Measurements from ENCODE around the gene GRM7. TPM values are rescaled to one million over a fixed set of nuclear protein-coding genes. Genes with fewer than 3 reads are reported as not detected.

The GRM7 gene
- total and polyA plus RNA-seq, 4 experiments from 2014 or later: not detected

GRCh38 chr3:7292362-7292761 lies 431.4 kb downstream of the GRM7 start:
- no peaks in the 10 kb centered on the region for H3K27me3 Mint-ChIP-seq
- H3K4me3 ChIP-seq (ENCODE audit: low read length in 2 of 2): no peak overlapping the region

DNA sequence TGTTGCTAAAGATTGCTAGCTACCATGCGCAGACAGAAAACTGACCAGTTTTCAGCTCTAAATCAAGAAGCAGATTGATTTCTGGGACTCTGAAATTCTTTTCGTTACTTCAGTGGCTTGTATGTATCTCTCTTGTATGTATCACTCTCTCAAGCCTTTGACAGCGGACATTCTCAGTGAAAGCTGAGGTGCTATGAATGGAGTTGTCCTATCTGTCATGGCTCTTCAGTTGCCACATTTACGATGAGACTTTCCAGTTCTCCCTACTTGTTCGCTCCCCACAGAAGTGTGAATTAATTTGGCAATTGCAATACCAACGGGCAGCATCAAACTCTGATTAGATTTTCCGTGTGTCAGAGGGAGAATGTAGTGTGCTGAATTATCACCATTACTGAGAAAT lies 432.4 kb downstream of the GRM7 start:
- Mint-ChIP-seq H3K36me3 (no peaks in the 10 kb centered on the region), H3K27ac (no peak overlapping the region), H3K9me3 (peaks cover 0 to 5% (median 0%) of the 10 kb centered on the region in 8 donors), H3K4me3 (no peak overlapping the region), H3K4me1 (peaks cover 0 to 2% (median under 1%) of the 10 kb centered on the region in 4 donors), H3K27me3 (no peaks in the 10 kb centered on the region)
- DNase-seq: no peak
- no peaks in the 10 kb centered on the region for H3K36me3 ChIP-seq (ENCODE audit: insufficient read depth, low read length)
- ChIA-PET POLR2A (ENCODE audit: partially characterized antibody) (no interaction called here), CTCF (ENCODE audit: partially characterized antibody) (no interaction called here)
- no peaks in the 10 kb centered on the region for H3K27me3 ChIP-seq (ENCODE audit: insufficient read depth, low read length)
- H3K4me3 ChIP-seq (ENCODE audit: low read length in 2 of 2): no peak overlapping the region
- no peak overlapping the region for H3K27ac ChIP-seq (ENCODE audit: low read depth, low read length)
- intact Hi-C loops (cut with micrococcal nuclease): no loop called here
- no peaks in the 10 kb centered on the region for H3K4me1 ChIP-seq (ENCODE audit: insufficient read depth, low read length)
- H3K9me3 ChIP-seq (ENCODE audit: control insufficient read depth in 1 of 2, low read length in 2 of 2): no peaks in the 10 kb centered on the region

More at GRCh38 chr3:7292362-7292761, 431.4 kb downstream of the GRM7 start:
- intact Hi-C loops (cut with micrococcal nuclease): no loop called here
- Mint-ChIP-seq H3K4me1 (peaks cover 0 to 2% (median under 1%) of the 10 kb centered on the region in 4 donors), H3K4me3 (no peak overlapping the region), H3K36me3 (no peaks in the 10 kb centered on the region), H3K9me3 (peaks cover 0 to 5% (median 0%) of the 10 kb centered on the region in 8 donors), H3K27ac (no peak overlapping the region)
- H3K27ac ChIP-seq (ENCODE audit: low read depth, low read length): no peak overlapping the region
- ChIA-PET CTCF (ENCODE audit: partially characterized antibody) (no interaction called here), POLR2A (ENCODE audit: partially characterized antibody) (no interaction called here)
- H3K27me3 ChIP-seq (ENCODE audit: insufficient read depth, low read length): no peaks in the 10 kb centered on the region
- no peaks in the 10 kb centered on the region for H3K36me3 ChIP-seq (ENCODE audit: insufficient read depth, low read length)
- DNase-seq: no peak
- no peaks in the 10 kb centered on the region for H3K9me3 ChIP-seq (ENCODE audit: control insufficient read depth in 1 of 2, low read length in 2 of 2)
- no peaks in the 10 kb centered on the region for H3K4me1 ChIP-seq (ENCODE audit: insufficient read depth, low read length)

GRCh38 chr3:7305561-7305960 lies 444.6 kb downstream of the GRM7 start:
- intact Hi-C loops (cut with micrococcal nuclease): no loop called here
- Histone ChIP-seq H3K36me3 (ENCODE audit: insufficient read depth, low read length) (no peaks in the 10 kb centered on the region), H3K4me3 (ENCODE audit: low read length in 2 of 2) (no peak overlapping the region), H3K27me3 (ENCODE audit: insufficient read depth, low read length) (no peaks in the 10 kb centered on the region), H3K27ac (ENCODE audit: low read depth, low read length) (no peak overlapping the region), H3K9me3 (ENCODE audit: control insufficient read depth in 1 of 2, low read length in 2 of 2) (no peaks in the 10 kb centered on the region), H3K4me1 (ENCODE audit: insufficient read depth, low read length) (no peaks in the 10 kb centered on the region)
- DNase-seq: no peak
- Mint-ChIP-seq H3K36me3 (no peaks in the 10 kb centered on the region), H3K27ac (no peak overlapping the region), H3K27me3 (no peaks in the 10 kb centered on the region), H3K4me1 (no peaks in the 10 kb centered on the region), H3K9me3 (peaks cover 0 to 13% (median 2%) of the 10 kb centered on the region in 8 donors), H3K4me3 (no peak overlapping the region)
- ChIA-PET POLR2A (ENCODE audit: partially characterized antibody) (no interaction called here), CTCF (ENCODE audit: partially characterized antibody) (no interaction called here)

DNA sequence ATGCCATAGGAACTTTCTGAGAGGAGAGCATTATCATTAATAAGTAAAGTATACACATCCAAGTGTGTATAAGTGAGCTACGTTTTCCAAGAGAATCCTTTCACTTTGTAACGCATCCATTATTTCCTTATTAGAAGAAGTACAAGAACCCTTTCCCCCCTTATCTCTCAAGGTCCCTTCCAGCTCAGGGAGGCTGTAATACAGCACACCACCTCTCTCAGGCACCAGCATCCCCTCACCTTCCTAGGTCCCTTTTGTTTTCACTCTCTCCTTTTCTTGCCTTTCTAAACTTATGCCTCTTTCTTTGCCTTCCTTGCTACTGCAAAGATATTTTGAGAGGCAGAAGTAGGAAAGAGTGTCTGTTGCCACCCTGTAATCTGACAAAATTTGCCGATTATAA lies 446.0 kb downstream of the GRM7 start:
- no peaks in the 10 kb centered on the region for H3K9me3 ChIP-seq (ENCODE audit: control insufficient read depth in 1 of 2, low read length in 2 of 2)
- Mint-ChIP-seq H3K4me1 (no peaks in the 10 kb centered on the region), H3K27ac (no peak overlapping the region), H3K36me3 (no peaks in the 10 kb centered on the region), H3K9me3 (peaks cover 0 to 9% (median 3%) of the 10 kb centered on the region in 8 donors), H3K4me3 (no peak overlapping the region), H3K27me3 (no peaks in the 10 kb centered on the region)
- ChIA-PET POLR2A (ENCODE audit: partially characterized antibody) (no interaction called here), CTCF (ENCODE audit: partially characterized antibody) (no interaction called here)
- intact Hi-C loops (cut with micrococcal nuclease): no loop called here
- H3K27ac ChIP-seq (ENCODE audit: low read depth, low read length): no peak overlapping the region
- no peak for DNase-seq
- no peaks in the 10 kb centered on the region for H3K4me1 ChIP-seq (ENCODE audit: insufficient read depth, low read length)
- no peaks in the 10 kb centered on the region for H3K27me3 ChIP-seq (ENCODE audit: insufficient read depth, low read length)
- H3K4me3 ChIP-seq (ENCODE audit: low read length in 2 of 2): no peak overlapping the region
- no peaks in the 10 kb centered on the region for H3K36me3 ChIP-seq (ENCODE audit: insufficient read depth, low read length)

GRCh38 chr3:7307410-7307809 lies 446.5 kb downstream of the GRM7 start:
- H3K9me3 ChIP-seq (ENCODE audit: control insufficient read depth in 1 of 2, low read length in 2 of 2): no peaks in the 10 kb centered on the region
- Mint-ChIP-seq H3K27me3 (no peaks in the 10 kb centered on the region), H3K36me3 (no peaks in the 10 kb centered on the region), H3K27ac (no peak overlapping the region), H3K9me3 (peaks cover 0 to 7% (median 3%) of the 10 kb centered on the region in 8 donors), H3K4me1 (no peaks in the 10 kb centered on the region), H3K4me3 (no peak overlapping the region)
- DNase-seq: no peak
- no peaks in the 10 kb centered on the region for H3K4me1 ChIP-seq (ENCODE audit: insufficient read depth, low read length)
- H3K36me3 ChIP-seq (ENCODE audit: insufficient read depth, low read length): no peaks in the 10 kb centered on the region
- ChIA-PET CTCF (ENCODE audit: partially characterized antibody) (no interaction called here), POLR2A (ENCODE audit: partially characterized antibody) (no interaction called here)
- H3K4me3 ChIP-seq (ENCODE audit: low read length in 2 of 2): no peak overlapping the region
- intact Hi-C loops (cut with micrococcal nuclease): no loop called here
- H3K27ac ChIP-seq (ENCODE audit: low read depth, low read length): no peak overlapping the region
- H3K27me3 ChIP-seq (ENCODE audit: insufficient read depth, low read length): no peaks in the 10 kb centered on the region

GRCh38 chr3:7309641-7310102 lies 448.8 kb downstream of the GRM7 start:
- intact Hi-C loops (cut with micrococcal nuclease): no loop called here
- H3K4me1 Mint-ChIP-seq: no peaks in the 10 kb centered on the region
- H3K9me3 ChIP-seq (ENCODE audit: control insufficient read depth in 1 of 2, low read length in 2 of 2): no peaks in the 10 kb centered on the region
- ChIA-PET CTCF (ENCODE audit: partially characterized antibody) (no interaction called here), POLR2A (ENCODE audit: partially characterized antibody) (no interaction called here)
- no peak overlapping the region for H3K27ac Mint-ChIP-seq
- no peak overlapping the region for H3K4me3 ChIP-seq (ENCODE audit: low read length in 2 of 2)
- peaks cover 0 to 8% (median under 1%) of the 10 kb centered on the region in 8 donors for H3K9me3 Mint-ChIP-seq
- no peaks in the 10 kb centered on the region for H3K27me3 Mint-ChIP-seq
- H3K36me3 ChIP-seq (ENCODE audit: insufficient read depth, low read length): no peaks in the 10 kb centered on the region
- no peaks in the 10 kb centered on the region for H3K27me3 ChIP-seq (ENCODE audit: insufficient read depth, low read length)
- H3K36me3 Mint-ChIP-seq: no peaks in the 10 kb centered on the region
- H3K4me3 Mint-ChIP-seq: no peak overlapping the region
- H3K27ac ChIP-seq (ENCODE audit: low read depth, low read length): no peak overlapping the region
- no peak for DNase-seq
- no peaks in the 10 kb centered on the region for H3K4me1 ChIP-seq (ENCODE audit: insufficient read depth, low read length)

GRCh38 chr3:7315037-7315436 lies 454.1 kb downstream of the GRM7 start:
- H3K27me3 ChIP-seq (ENCODE audit: insufficient read depth, low read length): no peaks in the 10 kb centered on the region
- H3K36me3 ChIP-seq (ENCODE audit: insufficient read depth, low read length): no peaks in the 10 kb centered on the region
- peaks cover 0 to 8% (median under 1%) of the 10 kb centered on the region in 8 donors for H3K9me3 Mint-ChIP-seq
- H3K4me3 Mint-ChIP-seq: no peak overlapping the region
- no peaks in the 10 kb centered on the region for H3K36me3 Mint-ChIP-seq
- POLR2A ChIA-PET (ENCODE audit: partially characterized antibody): no interaction called here
- intact Hi-C loops (cut with micrococcal nuclease): no loop called here
- CTCF ChIA-PET (ENCODE audit: partially characterized antibody): no interaction called here
- no peaks in the 10 kb centered on the region for H3K4me1 ChIP-seq (ENCODE audit: insufficient read depth, low read length)
- DNase-seq: no peak
- no peak overlapping the region for H3K4me3 ChIP-seq (ENCODE audit: low read length in 2 of 2)
- H3K27ac ChIP-seq (ENCODE audit: low read depth, low read length): no peak overlapping the region
- H3K4me1 Mint-ChIP-seq: no peaks in the 10 kb centered on the region
- H3K9me3 ChIP-seq (ENCODE audit: control insufficient read depth in 1 of 2, low read length in 2 of 2): no peaks in the 10 kb centered on the region
- peaks cover 1 to 2% of the 10 kb centered on the region in 2 donors for H3K27me3 Mint-ChIP-seq
- H3K27ac Mint-ChIP-seq: no peak overlapping the region

All from CD4-positive, alpha-beta memory T cell (primary cell).